Activated CD4-positive, alpha-beta T cell treated with anti-CD3 and anti-CD28 coated beads for 36 hours (primary cell): ENCODE results near the gene ADCY9. TPM values are rescaled to one million over a fixed set of nuclear protein-coding genes. Genes with fewer than 3 reads are reported as not detected.

Experiments used
- ATAC-seq: fragments of 200-7000 bp; cut with Tn5 transposase; one replicate; pipeline ENCODE4 v1.10.0; 2021; ENCODE audit warnings: mild to moderate bottlenecking, moderate library complexity
- CTCF ChIA-PET: fragments of 350-600 bp; sonication (Branson Sonifier 250); formaldehyde crosslinking; loops from one replicate; lab custom pipeline; 2021; ENCODE audit warnings: antibody characterized with exemption; lab: Charles Lee
- POLR2A ChIA-PET: fragments of 350-600 bp; sonication (Branson Sonifier 250); formaldehyde crosslinking; loops from one replicate; lab custom pipeline; 2021; ENCODE audit warnings: antibody characterized with exemption, inconsistent platforms; lab: Charles Lee
- DNase-seq: peaks from one replicate; pipeline ENCODE4 v3.0.0-alpha.2; 2020
- H3K27ac Mint-ChIP-seq: one replicate; pipeline ENCODE4 v1.8.0; 2021; ENCODE audit warnings: mixed read lengths
- H3K27me3 Mint-ChIP-seq: one replicate; pipeline ENCODE4 v1.8.0; 2021; ENCODE audit warnings: mixed read lengths
- H3K36me3 Mint-ChIP-seq: one replicate; pipeline ENCODE4 v1.8.0; 2021; ENCODE audit warnings: low read depth, mixed read lengths
- H3K4me1 Mint-ChIP-seq: one replicate; pipeline ENCODE4 v1.8.0; 2021; ENCODE audit warnings: mixed read lengths
- H3K4me3 Mint-ChIP-seq: one replicate; pipeline ENCODE4 v1.8.0; 2021; ENCODE audit warnings: mild to moderate bottlenecking, moderate library complexity, mixed read lengths
- H3K9me3 Mint-ChIP-seq: one replicate; pipeline ENCODE4 v1.8.0; 2021; ENCODE audit warnings: low read depth, mixed read lengths
- intact Hi-C, 2 experiments: fragments of 100-400 bp; cut with DNase I in 1 of 2; cut with micrococcal nuclease in 1 of 2; formaldehyde crosslinking; loops; one replicate each; pipeline versions ENCODE4 v1.14.2 to v1.15.1; 2022 to 2024; cut with DNase I, micrococcal nuclease
- total RNA-seq, 2 experiments: library from RNA; stranded (reverse); gene quantifications; one replicate each; pipeline ENCODE4 v1.2.3, GENCODE V29; 2021

ADCY9 gene
- total RNA-seq, 2 experiments from 2014 or later, result 5.3 to 6.2 TPM

- no peak overlapping the region for H3K4me3 Mint-ChIP-seq
- peaks cover 7% of the 10 kb centered on the region for H3K27me3 Mint-ChIP-seq
- ChIA-PET CTCF (interaction anchor here (0.6 kb wide), 1 partner anchor 412 kb away, joined by 3 read pairs; no protein-coding TSS in a partner anchor), POLR2A (no interaction called here)
- H3K36me3 Mint-ChIP-seq, result no peaks in the 10 kb centered on the region
- ATAC-seq (no peak), DNase-seq (no peak)
- intact Hi-C loops, result no loop called here
- H3K9me3 Mint-ChIP-seq, result peaks cover 2% of the 10 kb centered on the region
- H3K4me1 Mint-ChIP-seq, result no peaks in the 10 kb centered on the region
- no peak overlapping the region for H3K27ac Mint-ChIP-seq
Observed at GRCh38 chr16:3919413-3919812, 196.8 kb downstream of the ADCY9 start.

DNA sequence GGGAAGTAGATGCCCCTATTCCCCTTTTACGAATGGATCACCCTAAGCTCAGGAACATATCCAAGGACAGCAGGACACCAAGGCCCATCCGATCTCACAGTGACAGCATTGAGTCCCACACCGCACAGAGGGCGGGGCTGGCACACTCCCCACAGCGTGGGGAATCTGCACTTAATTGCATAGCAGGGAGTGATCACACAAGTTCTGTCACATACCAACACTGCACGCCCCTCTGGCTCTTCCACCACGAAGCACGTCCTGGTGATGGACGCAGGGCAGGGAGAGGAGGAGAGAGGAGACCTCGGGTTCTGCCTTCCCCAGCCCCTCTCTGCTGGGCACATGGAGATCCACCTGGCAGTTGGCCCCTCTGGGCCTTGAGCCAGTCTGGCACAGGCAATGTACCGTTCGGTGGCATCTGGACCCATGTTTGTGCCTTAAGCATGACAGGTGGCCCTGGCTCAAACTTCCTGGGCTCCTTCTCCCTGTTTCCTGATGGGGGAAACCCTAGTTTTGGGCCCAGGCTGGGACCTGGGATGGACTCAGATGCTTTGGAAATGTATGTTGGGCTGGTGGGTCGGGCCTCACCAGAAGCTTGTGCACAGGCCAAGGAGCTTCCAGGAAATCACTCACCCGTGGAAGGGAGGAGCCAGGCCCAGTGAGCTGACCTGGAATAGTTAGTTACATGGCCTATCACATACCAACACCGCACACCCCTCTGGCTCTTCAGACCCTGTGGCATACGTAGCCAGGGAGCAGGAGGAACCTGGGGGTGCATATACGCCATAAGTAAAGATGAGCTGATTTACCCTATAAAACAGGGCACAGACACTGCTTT, 200.6 kb downstream of the ADCY9 start:
- CTCF ChIA-PET, result interaction anchor here (0.7 kb wide), 1 partner anchor 64 kb away, joined by 4 read pairs; no protein-coding TSS in a partner anchor
- Mint-ChIP-seq H3K4me3 (no peak overlapping the region), H3K4me1 (no peaks in the 10 kb centered on the region), H3K27ac (no peak overlapping the region), H3K9me3 (peaks cover 2% of the 10 kb centered on the region), H3K27me3 (peaks cover 5% of the 10 kb centered on the region), H3K36me3 (no peaks in the 10 kb centered on the region)
- POLR2A ChIA-PET, result no interaction called here
- ATAC-seq, result no peak
- no peak for DNase-seq
- intact Hi-C loops, result no loop called here

DNA sequence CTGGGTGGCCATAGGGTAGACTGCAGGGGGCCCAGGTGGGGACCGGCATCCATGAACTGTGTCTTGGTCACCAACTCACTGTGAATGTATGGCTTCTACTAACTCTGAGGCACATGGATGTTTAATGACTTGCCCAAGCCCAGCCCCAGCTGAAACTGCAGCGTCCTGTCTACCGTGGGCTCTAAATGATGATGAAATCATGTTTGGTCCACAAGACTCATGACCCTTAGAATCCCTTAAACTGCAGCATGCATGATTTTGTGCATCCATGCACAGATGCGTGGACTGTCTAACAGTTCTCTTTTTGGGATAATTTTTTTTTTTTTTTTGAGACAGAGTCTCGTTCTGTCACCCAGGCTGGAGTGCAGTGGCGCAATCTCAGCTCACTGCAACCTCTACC, 203.3 kb downstream of the ADCY9 start:
- H3K4me1 Mint-ChIP-seq, result no peaks in the 10 kb centered on the region
- H3K9me3 Mint-ChIP-seq, result no peaks in the 10 kb centered on the region
- no peak overlapping the region for H3K27ac Mint-ChIP-seq
- peaks cover 3% of the 10 kb centered on the region for H3K27me3 Mint-ChIP-seq
- DNase-seq, result no peak
- POLR2A ChIA-PET, result no interaction called here
- H3K4me3 Mint-ChIP-seq, result no peak overlapping the region
- intact Hi-C loops, result no loop called here
- no peak for ATAC-seq
- H3K36me3 Mint-ChIP-seq, result no peaks in the 10 kb centered on the region
- CTCF ChIA-PET, result interaction anchor here (0.6 kb wide), 1 partner anchor 221 kb away, joined by 3 read pairs; no protein-coding TSS in a partner anchor

Other genes with a start within 250 kb of the ADCY9 start
- gene CREBBP, start 235.7 kb downstream of the ADCY9 start, total RNA-seq, result 10 to 100 TPM; 28.1 to 37.4 TPM
- not detected for gene SRL, start 125.6 kb upstream of the ADCY9 start, total RNA-seq
- 10 to 100 TPM; 31.0 to 42.4 TPM for gene TFAP4, start 156.6 kb upstream of the ADCY9 start, total RNA-seq
- under 1 TPM; 0.27 to 0.30 TPM for gene GLIS2, start 199.6 kb upstream of the ADCY9 start, total RNA-seq
- gene PAM16, start 234.9 kb upstream of the ADCY9 start, total RNA-seq, result 10 to 100 TPM; 62.8 to 67.8 TPM